NCI-H526 treated with DMSO at 0.1 percent for 48 hours (cell line): ENCODE data around the gene CARD14.
A peak's percentile ranks its signal among the peaks of the same experiment; 100 is the strongest.
"Not testable (repeated sequence)": the region's sequence is repeated elsewhere in the genome, so short reads cannot be mapped to it uniquely, and the experiment has no call there.

Source experiments
- DNase-seq: peaks from one replicate; lab custom pipeline; 2025; lab: John Stamatoyannopoulos, UW

CARD14 gene

GRCh38 chr17:80253631-80254395, 84.0 kb downstream of the CARD14 start:
- DNase-seq = peak; percentile 7

GRCh38 chr17:80254396-80255251, 84.8 kb downstream of the CARD14 start:
- peak; percentile 89 for DNase-seq

- DNase-seq = no peak
Observed at GRCh38 chr17:80256034-80256350, 86.2 kb downstream of the CARD14 start.

GRCh38 chr17:80257716-80258213, 87.9 kb downstream of the CARD14 start:
- DNase-seq = no peak

GRCh38 chr17:80258296-80258695, 88.5 kb downstream of the CARD14 start:
- DNase-seq = not testable (repeated sequence)
